ENCODE measurements around the gene OGG1. TPM values are rescaled to one million over a fixed set of nuclear protein-coding genes. Genes with fewer than 3 reads are reported as not detected.

Gene OGG1
- total and polyA plus RNA-seq, 9 of the 15 experiments (the other 6 are each of a cell fraction or from before 2014, with no cell fraction given), result 6.6 to 33.0 (median 24.4) TPM

GRCh38 chr3:9749645-9750555, at the start of gene OGG1 (continued):
- TF ChIP-seq, protein P1, sequence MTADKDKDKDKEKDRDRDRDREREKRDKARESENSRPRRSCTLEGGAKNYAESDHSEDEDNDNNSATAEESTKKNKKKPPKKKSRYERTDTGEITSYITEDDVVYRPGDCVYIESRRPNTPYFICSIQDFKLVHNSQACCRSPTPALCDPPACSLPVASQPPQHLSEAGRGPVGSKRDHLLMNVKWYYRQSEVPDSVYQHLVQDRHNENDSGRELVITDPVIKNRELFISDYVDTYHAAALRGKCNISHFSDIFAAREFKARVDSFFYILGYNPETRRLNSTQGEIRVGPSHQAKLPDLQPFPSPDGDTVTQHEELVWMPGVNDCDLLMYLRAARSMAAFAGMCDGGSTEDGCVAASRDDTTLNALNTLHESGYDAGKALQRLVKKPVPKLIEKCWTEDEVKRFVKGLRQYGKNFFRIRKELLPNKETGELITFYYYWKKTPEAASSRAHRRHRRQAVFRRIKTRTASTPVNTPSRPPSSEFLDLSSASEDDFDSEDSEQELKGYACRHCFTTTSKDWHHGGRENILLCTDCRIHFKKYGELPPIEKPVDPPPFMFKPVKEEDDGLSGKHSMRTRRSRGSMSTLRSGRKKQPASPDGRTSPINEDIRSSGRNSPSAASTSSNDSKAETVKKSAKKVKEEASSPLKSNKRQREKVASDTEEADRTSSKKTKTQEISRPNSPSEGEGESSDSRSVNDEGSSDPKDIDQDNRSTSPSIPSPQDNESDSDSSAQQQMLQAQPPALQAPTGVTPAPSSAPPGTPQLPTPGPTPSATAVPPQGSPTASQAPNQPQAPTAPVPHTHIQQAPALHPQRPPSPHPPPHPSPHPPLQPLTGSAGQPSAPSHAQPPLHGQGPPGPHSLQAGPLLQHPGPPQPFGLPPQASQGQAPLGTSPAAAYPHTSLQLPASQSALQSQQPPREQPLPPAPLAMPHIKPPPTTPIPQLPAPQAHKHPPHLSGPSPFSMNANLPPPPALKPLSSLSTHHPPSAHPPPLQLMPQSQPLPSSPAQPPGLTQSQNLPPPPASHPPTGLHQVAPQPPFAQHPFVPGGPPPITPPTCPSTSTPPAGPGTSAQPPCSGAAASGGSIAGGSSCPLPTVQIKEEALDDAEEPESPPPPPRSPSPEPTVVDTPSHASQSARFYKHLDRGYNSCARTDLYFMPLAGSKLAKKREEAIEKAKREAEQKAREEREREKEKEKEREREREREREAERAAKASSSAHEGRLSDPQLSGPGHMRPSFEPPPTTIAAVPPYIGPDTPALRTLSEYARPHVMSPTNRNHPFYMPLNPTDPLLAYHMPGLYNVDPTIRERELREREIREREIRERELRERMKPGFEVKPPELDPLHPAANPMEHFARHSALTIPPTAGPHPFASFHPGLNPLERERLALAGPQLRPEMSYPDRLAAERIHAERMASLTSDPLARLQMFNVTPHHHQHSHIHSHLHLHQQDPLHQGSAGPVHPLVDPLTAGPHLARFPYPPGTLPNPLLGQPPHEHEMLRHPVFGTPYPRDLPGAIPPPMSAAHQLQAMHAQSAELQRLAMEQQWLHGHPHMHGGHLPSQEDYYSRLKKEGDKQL (CRISPR knock-in tag; IDR thresholded peaks at IDR 0.05; ENCODE audit: borderline replicate concordance), result no peak
- TF ChIP-seq, protein P2, sequence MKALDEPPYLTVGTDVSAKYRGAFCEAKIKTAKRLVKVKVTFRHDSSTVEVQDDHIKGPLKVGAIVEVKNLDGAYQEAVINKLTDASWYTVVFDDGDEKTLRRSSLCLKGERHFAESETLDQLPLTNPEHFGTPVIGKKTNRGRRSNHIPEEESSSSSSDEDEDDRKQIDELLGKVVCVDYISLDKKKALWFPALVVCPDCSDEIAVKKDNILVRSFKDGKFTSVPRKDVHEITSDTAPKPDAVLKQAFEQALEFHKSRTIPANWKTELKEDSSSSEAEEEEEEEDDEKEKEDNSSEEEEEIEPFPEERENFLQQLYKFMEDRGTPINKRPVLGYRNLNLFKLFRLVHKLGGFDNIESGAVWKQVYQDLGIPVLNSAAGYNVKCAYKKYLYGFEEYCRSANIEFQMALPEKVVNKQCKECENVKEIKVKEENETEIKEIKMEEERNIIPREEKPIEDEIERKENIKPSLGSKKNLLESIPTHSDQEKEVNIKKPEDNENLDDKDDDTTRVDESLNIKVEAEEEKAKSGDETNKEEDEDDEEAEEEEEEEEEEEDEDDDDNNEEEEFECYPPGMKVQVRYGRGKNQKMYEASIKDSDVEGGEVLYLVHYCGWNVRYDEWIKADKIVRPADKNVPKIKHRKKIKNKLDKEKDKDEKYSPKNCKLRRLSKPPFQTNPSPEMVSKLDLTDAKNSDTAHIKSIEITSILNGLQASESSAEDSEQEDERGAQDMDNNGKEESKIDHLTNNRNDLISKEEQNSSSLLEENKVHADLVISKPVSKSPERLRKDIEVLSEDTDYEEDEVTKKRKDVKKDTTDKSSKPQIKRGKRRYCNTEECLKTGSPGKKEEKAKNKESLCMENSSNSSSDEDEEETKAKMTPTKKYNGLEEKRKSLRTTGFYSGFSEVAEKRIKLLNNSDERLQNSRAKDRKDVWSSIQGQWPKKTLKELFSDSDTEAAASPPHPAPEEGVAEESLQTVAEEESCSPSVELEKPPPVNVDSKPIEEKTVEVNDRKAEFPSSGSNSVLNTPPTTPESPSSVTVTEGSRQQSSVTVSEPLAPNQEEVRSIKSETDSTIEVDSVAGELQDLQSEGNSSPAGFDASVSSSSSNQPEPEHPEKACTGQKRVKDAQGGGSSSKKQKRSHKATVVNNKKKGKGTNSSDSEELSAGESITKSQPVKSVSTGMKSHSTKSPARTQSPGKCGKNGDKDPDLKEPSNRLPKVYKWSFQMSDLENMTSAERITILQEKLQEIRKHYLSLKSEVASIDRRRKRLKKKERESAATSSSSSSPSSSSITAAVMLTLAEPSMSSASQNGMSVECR (CRISPR knock-in tag; IDR thresholded peaks at IDR 0.05), result peak; percentile 90
- TF ChIP-seq FUS (optimal IDR thresholded peaks at IDR 0.05; ENCODE audit: low read depth, low read length), result no peak
- TF ChIP-seq TAL1 (IDR thresholded peaks at IDR 0.05), result no peak
- peak; percentile 52 for TF ChIP-seq HCFC1 (IDR thresholded peaks at IDR 0.05; ENCODE audit: low read depth, low read length)
- no peak for TF ChIP-seq DIDO1 (tag; IDR thresholded peaks at IDR 0.05; ENCODE audit: low read depth)
- TF ChIP-seq ZBTB9 (CRISPR knock-in tag; IDR thresholded peaks at IDR 0.05), result no peak
- TF ChIP-seq, protein P3, sequence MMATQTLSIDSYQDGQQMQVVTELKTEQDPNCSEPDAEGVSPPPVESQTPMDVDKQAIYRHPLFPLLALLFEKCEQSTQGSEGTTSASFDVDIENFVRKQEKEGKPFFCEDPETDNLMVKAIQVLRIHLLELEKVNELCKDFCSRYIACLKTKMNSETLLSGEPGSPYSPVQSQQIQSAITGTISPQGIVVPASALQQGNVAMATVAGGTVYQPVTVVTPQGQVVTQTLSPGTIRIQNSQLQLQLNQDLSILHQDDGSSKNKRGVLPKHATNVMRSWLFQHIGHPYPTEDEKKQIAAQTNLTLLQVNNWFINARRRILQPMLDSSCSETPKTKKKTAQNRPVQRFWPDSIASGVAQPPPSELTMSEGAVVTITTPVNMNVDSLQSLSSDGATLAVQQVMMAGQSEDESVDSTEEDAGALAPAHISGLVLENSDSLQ (IDR thresholded peaks at IDR 0.05), result peak; percentile 81
- no peak for TF ChIP-seq MEF2A (IDR thresholded peaks at IDR 0.05; ENCODE audit: control insufficient read depth, low read depth, low read length)
- 0 out of 2 replicates have a peak, but pooled peaks have one; percentile 43 for TF ChIP-seq THAP7 (CRISPR knock-in tag; IDR thresholded peaks at IDR 0.05)
- TF ChIP-seq, protein P4, sequence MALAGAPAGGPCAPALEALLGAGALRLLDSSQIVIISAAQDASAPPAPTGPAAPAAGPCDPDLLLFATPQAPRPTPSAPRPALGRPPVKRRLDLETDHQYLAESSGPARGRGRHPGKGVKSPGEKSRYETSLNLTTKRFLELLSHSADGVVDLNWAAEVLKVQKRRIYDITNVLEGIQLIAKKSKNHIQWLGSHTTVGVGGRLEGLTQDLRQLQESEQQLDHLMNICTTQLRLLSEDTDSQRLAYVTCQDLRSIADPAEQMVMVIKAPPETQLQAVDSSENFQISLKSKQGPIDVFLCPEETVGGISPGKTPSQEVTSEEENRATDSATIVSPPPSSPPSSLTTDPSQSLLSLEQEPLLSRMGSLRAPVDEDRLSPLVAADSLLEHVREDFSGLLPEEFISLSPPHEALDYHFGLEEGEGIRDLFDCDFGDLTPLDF (CRISPR knock-in tag; IDR thresholded peaks at IDR 0.05), result peak; percentile 95
